Measurements from ENCODE around the gene GATAD2A. TPM values are rescaled to one million over a fixed set of nuclear protein-coding genes. Genes with fewer than 3 reads are reported as not detected.

GATAD2A gene
- total and polyA plus RNA-seq, 5 donors from 2014 or later, result 8.1 to 134 (median 9.7) TPM

GRCh38 chr19:19501798-19502197 lies 96.3 kb downstream of the GATAD2A start:
- DNase-seq (no peak), ATAC-seq (ENCODE audit: low read depth in 2 of 2) (no peak)
- Histone ChIP-seq H3K36me3 (ENCODE audit: control insufficient read depth, insufficient read depth, low read length) (peaks cover 91% of the 10 kb centered on the region), H3K4me3 (ENCODE audit: low read depth, low read length) (no peak overlapping the region), H3K27me3 (ENCODE audit: control insufficient read depth, insufficient read depth, low read length) (no peaks in the 10 kb centered on the region), H3K27ac (ENCODE audit: insufficient read depth, low read length, poor library complexity, severe bottlenecking) (no peak overlapping the region), H3K9me3 (ENCODE audit: control insufficient read depth in 2 of 2, low read length in 2 of 2) (no peaks in the 10 kb centered on the region), H3K4me1 (ENCODE audit: control insufficient read depth, insufficient read depth, low read length, poor library complexity, severe bottlenecking) (no peaks in the 10 kb centered on the region)
- Mint-ChIP-seq H3K36me3 (peaks cover 35% of the 10 kb centered on the region), H3K27ac (peak overlapping the region in 1 of 3 donors; percentile 49), H3K4me3 (no peak overlapping the region), H3K27me3 (no peaks in the 10 kb centered on the region), H3K4me1 (no peaks in the 10 kb centered on the region), H3K9me3 (peaks cover 0 to 3% (median 0%) of the 10 kb centered on the region in 7 donors)

- ATAC-seq (ENCODE audit: low read depth in 2 of 2) (no peak), DNase-seq (no peak)
- no peak overlapping the region for H3K4me3 ChIP-seq (ENCODE audit: low read depth, low read length)
- Mint-ChIP-seq H3K4me3 (no peak overlapping the region), H3K9me3 (peaks cover 0 to 3% (median 0%) of the 10 kb centered on the region in 7 donors), H3K27me3 (no peaks in the 10 kb centered on the region), H3K4me1 (no peaks in the 10 kb centered on the region), H3K36me3 (peaks cover 37% of the 10 kb centered on the region), H3K27ac (no peak overlapping the region)
- peaks cover 93% of the 10 kb centered on the region for H3K36me3 ChIP-seq (ENCODE audit: control insufficient read depth, insufficient read depth, low read length)
- no peaks in the 10 kb centered on the region for H3K27me3 ChIP-seq (ENCODE audit: control insufficient read depth, insufficient read depth, low read length)
- no peak overlapping the region for H3K27ac ChIP-seq (ENCODE audit: insufficient read depth, low read length, poor library complexity, severe bottlenecking)
- no peaks in the 10 kb centered on the region for H3K9me3 ChIP-seq (ENCODE audit: control insufficient read depth in 2 of 2, low read length in 2 of 2)
- no peaks in the 10 kb centered on the region for H3K4me1 ChIP-seq (ENCODE audit: control insufficient read depth, insufficient read depth, low read length, poor library complexity, severe bottlenecking)
These were observed 96.8 kb downstream of the GATAD2A start for GRCh38 chr19:19502281-19502680.

GRCh38 chr19:19502808-19503602 lies 97.5 kb downstream of the GATAD2A start:
- Histone ChIP-seq H3K9me3 (ENCODE audit: control insufficient read depth in 2 of 2, low read length in 2 of 2) (no peaks in the 10 kb centered on the region), H3K27ac (ENCODE audit: insufficient read depth, low read length, poor library complexity, severe bottlenecking) (no peak overlapping the region), H3K4me1 (ENCODE audit: control insufficient read depth, insufficient read depth, low read length, poor library complexity, severe bottlenecking) (no peaks in the 10 kb centered on the region), H3K36me3 (ENCODE audit: control insufficient read depth, insufficient read depth, low read length) (peaks cover 91% of the 10 kb centered on the region), H3K27me3 (ENCODE audit: control insufficient read depth, insufficient read depth, low read length) (no peaks in the 10 kb centered on the region), H3K4me3 (ENCODE audit: low read depth, low read length) (no peak overlapping the region)
- DNase-seq (no peak), ATAC-seq (ENCODE audit: low read depth in 2 of 2) (no peak)
- Mint-ChIP-seq H3K4me1 (no peaks in the 10 kb centered on the region), H3K36me3 (peaks cover 40% of the 10 kb centered on the region), H3K4me3 (no peak overlapping the region), H3K27me3 (no peaks in the 10 kb centered on the region), H3K9me3 (peaks cover 0 to 3% (median 0%) of the 10 kb centered on the region in 7 donors), H3K27ac (no peak overlapping the region)

GRCh38 chr19:19504754-19505668 lies 99.5 kb downstream of the GATAD2A start:
- no peak overlapping the region for H3K27ac ChIP-seq (ENCODE audit: insufficient read depth, low read length, poor library complexity, severe bottlenecking)
- DNase-seq (no peak), ATAC-seq (ENCODE audit: low read depth in 2 of 2) (no peak)
- H3K4me1 Mint-ChIP-seq, result no peaks in the 10 kb centered on the region
- H3K4me3 ChIP-seq (ENCODE audit: low read depth, low read length), result no peak overlapping the region
- no peak overlapping the region for H3K27ac Mint-ChIP-seq
- H3K4me3 Mint-ChIP-seq, result no peak overlapping the region
- H3K4me1 ChIP-seq (ENCODE audit: control insufficient read depth, insufficient read depth, low read length, poor library complexity, severe bottlenecking), result no peaks in the 10 kb centered on the region
- no peaks in the 10 kb centered on the region for H3K9me3 ChIP-seq (ENCODE audit: control insufficient read depth in 2 of 2, low read length in 2 of 2)
- H3K36me3 Mint-ChIP-seq, result peaks cover 40% of the 10 kb centered on the region
- peaks cover 0 to 3% (median 0%) of the 10 kb centered on the region in 7 donors for H3K9me3 Mint-ChIP-seq
- peaks cover 71% of the 10 kb centered on the region for H3K36me3 ChIP-seq (ENCODE audit: control insufficient read depth, insufficient read depth, low read length)
- no peaks in the 10 kb centered on the region for H3K27me3 Mint-ChIP-seq
- H3K27me3 ChIP-seq (ENCODE audit: control insufficient read depth, insufficient read depth, low read length), result no peaks in the 10 kb centered on the region

- no peaks in the 10 kb centered on the region for H3K27me3 ChIP-seq (ENCODE audit: control insufficient read depth, insufficient read depth, low read length)
- no peak for DNase-seq
- peaks cover 0 to 3% (median 0%) of the 10 kb centered on the region in 7 donors for H3K9me3 Mint-ChIP-seq
- H3K4me1 ChIP-seq (ENCODE audit: control insufficient read depth, insufficient read depth, low read length, poor library complexity, severe bottlenecking), result no peaks in the 10 kb centered on the region
- H3K27me3 Mint-ChIP-seq, result no peaks in the 10 kb centered on the region
- H3K4me3 ChIP-seq (ENCODE audit: low read depth, low read length), result no peak overlapping the region
- ATAC-seq (ENCODE audit: low read depth in 2 of 2), result no peak
- H3K9me3 ChIP-seq (ENCODE audit: control insufficient read depth in 2 of 2, low read length in 2 of 2), result no peaks in the 10 kb centered on the region
- H3K36me3 Mint-ChIP-seq, result peaks cover 35% of the 10 kb centered on the region
- H3K4me3 Mint-ChIP-seq, result no peak overlapping the region
- no peaks in the 10 kb centered on the region for H3K4me1 Mint-ChIP-seq
- H3K36me3 ChIP-seq (ENCODE audit: control insufficient read depth, insufficient read depth, low read length), result peaks cover 63% of the 10 kb centered on the region
- H3K27ac ChIP-seq (ENCODE audit: insufficient read depth, low read length, poor library complexity, severe bottlenecking), result no peak overlapping the region
- no peak overlapping the region for H3K27ac Mint-ChIP-seq
These were observed 100.3 kb downstream of the GATAD2A start for GRCh38 chr19:19505669-19506326.

GRCh38 chr19:19506592-19506991 lies 101.1 kb downstream of the GATAD2A start:
- ATAC-seq (ENCODE audit: low read depth in 2 of 2) (no peak), DNase-seq (no peak)
- no peaks in the 10 kb centered on the region for H3K27me3 Mint-ChIP-seq
- H3K4me1 ChIP-seq (ENCODE audit: control insufficient read depth, insufficient read depth, low read length, poor library complexity, severe bottlenecking), result no peaks in the 10 kb centered on the region
- no peak overlapping the region for H3K27ac ChIP-seq (ENCODE audit: insufficient read depth, low read length, poor library complexity, severe bottlenecking)
- no peaks in the 10 kb centered on the region for H3K27me3 ChIP-seq (ENCODE audit: control insufficient read depth, insufficient read depth, low read length)
- H3K36me3 ChIP-seq (ENCODE audit: control insufficient read depth, insufficient read depth, low read length), result peaks cover 55% of the 10 kb centered on the region
- no peak overlapping the region for H3K27ac Mint-ChIP-seq
- H3K4me3 ChIP-seq (ENCODE audit: low read depth, low read length), result no peak overlapping the region
- no peaks in the 10 kb centered on the region for H3K4me1 Mint-ChIP-seq
- H3K36me3 Mint-ChIP-seq, result peaks cover 35% of the 10 kb centered on the region
- no peak overlapping the region for H3K4me3 Mint-ChIP-seq
- no peaks in the 10 kb centered on the region for H3K9me3 ChIP-seq (ENCODE audit: control insufficient read depth in 2 of 2, low read length in 2 of 2)
- peaks cover 0 to 3% (median 0%) of the 10 kb centered on the region in 7 donors for H3K9me3 Mint-ChIP-seq

- Mint-ChIP-seq H3K9me3 (peaks cover 0 to 3% (median 0%) of the 10 kb centered on the region in 7 donors), H3K36me3 (peaks cover 35% of the 10 kb centered on the region), H3K4me3 (peak overlapping the region in 1 of 4 donors; percentile 34), H3K4me1 (no peaks in the 10 kb centered on the region), H3K27ac (no peak overlapping the region), H3K27me3 (no peaks in the 10 kb centered on the region)
- no peaks in the 10 kb centered on the region for H3K4me1 ChIP-seq (ENCODE audit: control insufficient read depth, insufficient read depth, low read length, poor library complexity, severe bottlenecking)
- ATAC-seq (ENCODE audit: low read depth in 2 of 2), result peak in 1 of 2 donors; percentile 12
- H3K9me3 ChIP-seq (ENCODE audit: control insufficient read depth in 2 of 2, low read length in 2 of 2), result no peaks in the 10 kb centered on the region
- H3K4me3 ChIP-seq (ENCODE audit: low read depth, low read length), result no peak overlapping the region
- no peaks in the 10 kb centered on the region for H3K27me3 ChIP-seq (ENCODE audit: control insufficient read depth, insufficient read depth, low read length)
- no peak for DNase-seq
- H3K27ac ChIP-seq (ENCODE audit: insufficient read depth, low read length, poor library complexity, severe bottlenecking), result no peak overlapping the region
- peaks cover 47% of the 10 kb centered on the region for H3K36me3 ChIP-seq (ENCODE audit: control insufficient read depth, insufficient read depth, low read length)
These were observed 101.9 kb downstream of the GATAD2A start for GRCh38 chr19:19507354-19507753.
